Posterior cingulate gyrus (tissue), 11 donors: ENCODE data around the gene UPB1.

ENCODE experiments used
- DNase-seq, 10 donors: peaks; one replicate each; pipeline versions ENCODE4 v3.0.0 to v3.0.0-alpha.2; 2020 to 2021; ENCODE audit warnings: mixed read lengths in 3 of 10
- intact Hi-C: fragments of 100-400 bp; cut with DNase I; formaldehyde crosslinking; loops from one replicate; pipeline ENCODE4 v1.15.1; 2023

Gene UPB1

DNA sequence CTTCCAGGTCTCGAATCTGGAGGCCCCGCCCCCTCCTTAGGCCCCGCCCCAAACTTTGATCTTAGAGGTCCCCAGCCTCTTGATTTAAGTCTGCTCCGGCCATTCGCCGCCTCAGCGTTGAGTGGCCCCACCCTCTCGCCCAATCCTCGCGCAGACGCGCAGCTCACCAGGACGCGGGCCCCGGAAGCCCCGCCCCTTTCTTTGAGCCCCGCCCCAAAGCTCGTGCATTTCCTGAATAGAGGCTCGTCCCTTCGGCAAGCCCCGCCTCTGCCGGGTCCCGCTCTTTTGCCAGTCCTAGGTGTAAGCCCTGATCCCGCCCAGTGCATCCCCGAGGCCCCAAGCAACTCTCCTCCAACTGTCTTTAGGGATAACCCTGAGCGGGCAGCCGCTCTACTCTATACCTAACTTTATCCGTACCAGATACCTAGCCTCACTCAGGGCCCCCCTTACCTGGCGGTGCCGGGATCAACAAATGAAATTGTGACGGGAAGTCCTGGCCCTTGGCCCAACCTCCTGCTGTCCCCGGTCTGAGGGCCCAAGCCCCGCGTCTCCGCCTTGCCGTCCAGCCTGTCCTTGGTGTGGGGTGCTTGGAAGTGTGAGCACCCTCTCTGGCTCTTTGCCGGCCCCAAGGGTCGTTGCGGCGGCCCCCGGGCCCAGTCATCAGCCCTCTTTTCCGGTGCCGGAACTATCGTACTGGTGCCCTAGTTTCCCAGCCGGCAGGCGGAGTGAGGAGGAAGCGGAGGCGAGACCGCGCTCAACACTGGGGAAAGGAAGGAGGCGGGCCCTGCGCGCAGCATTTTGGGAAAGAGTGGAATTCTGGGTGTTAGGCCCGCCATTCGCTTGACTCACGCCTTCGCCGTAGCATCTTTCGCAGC, 60.3 kb downstream of the UPB1 start, which contains the start of gene SNRPD3:
SNRPD3 (plus strand) TSS at position 835 of the 875 bp plus-strand sequence. CDS start 1,676 bp downstream, outside the sequence.
- peak; percentile 98 to 100 (median 99) for DNase-seq
- intact Hi-C loops, result loop anchor here (1.0 to 2.0 kb wide), 2 partner anchors 33 to 285 kb away; partner anchors contain the start of gene SPECC1L

- intact Hi-C loops, result no loop called here
- peak in 1 of 10 donors; percentile 5 for DNase-seq
These were observed 64.3 kb downstream of the UPB1 start for GRCh38 chr22:24559471-24559870.

DNA sequence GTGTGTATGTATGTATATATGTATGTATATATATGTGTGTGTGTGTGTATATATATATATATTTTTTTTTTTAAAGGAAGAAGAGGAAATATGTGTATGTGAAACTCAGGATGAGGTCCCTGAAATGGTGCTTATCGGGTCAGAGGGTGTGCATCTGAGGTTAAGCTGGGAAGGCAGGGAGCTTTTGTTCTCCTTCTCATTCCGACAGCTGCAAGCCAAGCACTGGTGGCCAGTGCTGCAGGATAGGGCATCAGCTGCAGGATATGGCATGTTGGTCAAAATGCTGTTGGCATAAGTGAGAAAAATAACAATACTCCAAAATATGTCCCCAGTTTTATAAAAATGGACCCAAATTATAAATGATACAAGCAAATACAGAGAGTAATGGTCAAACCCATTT, 68.1 kb downstream of the UPB1 start:
- intact Hi-C loops, result no loop called here
- DNase-seq, result no peak

- no peak for DNase-seq
- intact Hi-C loops, result no loop called here
These were observed 69.4 kb downstream of the UPB1 start for GRCh38 chr22:24564376-24565058.

DNA sequence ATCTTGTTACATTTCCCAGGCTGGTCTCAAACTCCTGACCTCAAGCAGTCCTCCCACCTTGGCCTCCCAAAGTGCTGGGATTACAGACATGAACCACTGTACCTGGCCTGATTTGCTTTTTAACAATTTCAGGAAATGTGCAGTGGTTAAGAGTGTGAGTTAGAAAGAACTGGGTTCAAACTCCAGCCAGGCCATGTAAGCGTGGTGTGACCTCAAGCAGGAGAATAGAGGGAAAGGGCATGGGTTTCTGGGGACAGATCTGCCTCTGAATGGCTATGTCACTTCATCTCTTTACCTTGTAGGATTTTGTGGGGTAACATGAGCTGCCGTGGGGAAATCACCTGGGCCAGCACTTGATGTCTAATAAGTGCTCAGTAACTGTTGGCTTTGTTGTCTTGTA, 69.9 kb downstream of the UPB1 start:
- intact Hi-C loops, result no loop called here

GRCh38 chr22:24566899-24567511, 71.9 kb downstream of the UPB1 start:
- intact Hi-C loops, result no loop called here

More for the DNA sequence above, 69.9 kb downstream of the UPB1 start:
- DNase-seq, result no peak

GRCh38 chr22:24567668-24568067, 72.5 kb downstream of the UPB1 start:
- no peak for DNase-seq
- intact Hi-C loops, result no loop called here

More at GRCh38 chr22:24566899-24567511, 71.9 kb downstream of the UPB1 start:
- DNase-seq, result no peak

DNA sequence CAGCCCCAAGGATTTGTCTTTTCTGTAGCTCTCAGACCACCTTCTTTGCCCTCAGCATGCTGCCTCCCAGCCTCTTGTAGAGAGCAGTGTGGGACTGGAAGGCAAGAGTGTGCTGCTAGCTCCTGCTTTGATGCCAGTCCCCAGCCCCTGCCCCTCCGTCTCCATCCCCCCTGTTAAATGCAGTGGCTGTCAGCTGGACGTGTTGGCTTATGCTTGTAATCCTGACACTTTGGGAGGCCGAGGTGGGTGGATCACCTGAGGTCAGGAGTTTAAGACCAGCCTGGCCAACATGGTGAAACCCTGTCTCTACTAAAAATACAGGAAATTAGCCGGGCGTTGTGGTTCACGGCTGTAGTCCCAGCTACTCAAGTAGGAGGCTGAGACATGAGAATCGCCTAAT, 76.1 kb downstream of the UPB1 start:
- DNase-seq, result peak in 1 of 10 donors; percentile 39
- intact Hi-C loops, result no loop called here

DNA sequence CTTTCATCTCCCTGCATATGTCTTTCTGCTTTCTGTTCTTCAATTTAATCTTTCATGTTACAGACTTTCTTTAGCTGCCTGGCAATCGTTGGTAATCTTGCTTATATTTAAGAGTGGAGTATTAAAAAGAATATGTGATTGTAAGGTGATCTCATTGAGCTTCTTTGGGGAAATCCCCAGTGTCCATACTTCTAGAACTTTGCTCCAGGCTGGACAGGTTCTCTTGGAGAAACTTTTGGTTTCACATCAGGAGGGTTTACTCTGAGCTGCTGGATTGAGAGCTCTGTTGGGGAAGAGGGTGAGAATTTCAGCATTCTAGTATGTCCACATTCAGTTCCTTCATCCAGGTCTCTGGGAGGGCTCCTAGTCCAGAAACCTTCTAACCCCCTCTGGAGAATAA, 81.6 kb downstream of the UPB1 start:
- no peak for DNase-seq
- intact Hi-C loops, result no loop called here
